Measurements from ENCODE around the gene NXF3. TPM values are rescaled to one million over a fixed set of nuclear protein-coding genes. Genes with fewer than 3 reads are reported as not detected.

NXF3 gene
- polyA plus RNA-seq, 1 experiment: 0.93 TPM

DNA sequence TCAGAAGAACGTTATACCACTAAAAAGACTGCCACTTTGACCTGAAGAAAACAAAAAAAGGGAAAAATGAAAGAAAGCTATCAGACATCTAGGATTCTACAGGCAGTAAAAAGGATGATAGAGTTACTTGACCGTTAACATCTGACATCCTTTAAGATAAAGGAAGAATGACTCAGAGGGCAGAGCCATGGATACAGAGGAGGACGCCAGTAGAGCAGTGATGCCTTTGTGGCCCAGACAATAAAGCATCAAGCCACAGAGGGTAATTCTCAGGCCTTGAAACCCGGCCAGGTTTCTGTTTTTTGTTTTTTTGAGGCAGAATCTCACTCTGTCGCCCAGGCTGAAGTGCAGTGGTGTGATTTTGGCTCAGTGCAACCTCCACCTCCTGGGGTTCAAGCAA lies 19.5 kb downstream of the NXF3 start:
- ChIA-PET CTCF (no interaction called here), POLR2A (no interaction called here)
- TF ChIP-seq, protein P1, sequence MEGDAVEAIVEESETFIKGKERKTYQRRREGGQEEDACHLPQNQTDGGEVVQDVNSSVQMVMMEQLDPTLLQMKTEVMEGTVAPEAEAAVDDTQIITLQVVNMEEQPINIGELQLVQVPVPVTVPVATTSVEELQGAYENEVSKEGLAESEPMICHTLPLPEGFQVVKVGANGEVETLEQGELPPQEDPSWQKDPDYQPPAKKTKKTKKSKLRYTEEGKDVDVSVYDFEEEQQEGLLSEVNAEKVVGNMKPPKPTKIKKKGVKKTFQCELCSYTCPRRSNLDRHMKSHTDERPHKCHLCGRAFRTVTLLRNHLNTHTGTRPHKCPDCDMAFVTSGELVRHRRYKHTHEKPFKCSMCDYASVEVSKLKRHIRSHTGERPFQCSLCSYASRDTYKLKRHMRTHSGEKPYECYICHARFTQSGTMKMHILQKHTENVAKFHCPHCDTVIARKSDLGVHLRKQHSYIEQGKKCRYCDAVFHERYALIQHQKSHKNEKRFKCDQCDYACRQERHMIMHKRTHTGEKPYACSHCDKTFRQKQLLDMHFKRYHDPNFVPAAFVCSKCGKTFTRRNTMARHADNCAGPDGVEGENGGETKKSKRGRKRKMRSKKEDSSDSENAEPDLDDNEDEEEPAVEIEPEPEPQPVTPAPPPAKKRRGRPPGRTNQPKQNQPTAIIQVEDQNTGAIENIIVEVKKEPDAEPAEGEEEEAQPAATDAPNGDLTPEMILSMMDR (IDR thresholded peaks at IDR 0.05; ENCODE audit: insufficient read depth, low read depth, low read length): no peak
- H3K4me3 ChIP-seq (ENCODE audit: low read depth, low read length): no peak overlapping the region
- H3K27me3 ChIP-seq (ENCODE audit: control insufficient read depth, insufficient read depth, low read length): no peaks in the 10 kb centered on the region
- no peaks in the 10 kb centered on the region for H3K36me3 ChIP-seq (ENCODE audit: control insufficient read depth, insufficient read depth, low read length)
- DNase-seq (ENCODE audit: low read depth): no peak

DNA sequence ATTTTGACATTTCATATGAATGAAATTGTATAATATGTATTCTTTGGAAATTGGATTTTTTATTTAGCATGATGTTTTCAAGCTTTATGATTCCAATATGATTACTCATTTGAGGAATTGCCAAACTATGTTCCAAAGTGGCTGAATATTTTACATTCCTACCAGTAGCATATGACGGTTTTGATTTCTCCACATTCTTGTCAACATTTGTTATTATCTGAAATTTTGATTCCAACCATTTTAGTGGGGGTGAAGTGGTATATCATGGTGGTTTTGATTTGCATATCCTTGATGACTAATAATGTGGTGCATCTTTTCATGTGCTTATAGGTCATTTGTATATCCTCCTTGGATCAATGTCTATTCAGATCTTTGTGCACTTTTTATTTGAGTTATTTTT lies 26.3 kb downstream of the NXF3 start:
- DNase-seq (ENCODE audit: low read depth): no peak
- Histone ChIP-seq H3K27me3 (ENCODE audit: control insufficient read depth, insufficient read depth, low read length) (no peaks in the 10 kb centered on the region), H3K36me3 (ENCODE audit: control insufficient read depth, insufficient read depth, low read length) (no peaks in the 10 kb centered on the region), H3K4me3 (ENCODE audit: low read depth, low read length) (no peak overlapping the region)
- ChIA-PET CTCF (no interaction called here), POLR2A (no interaction called here)
- TF ChIP-seq, protein P1 (IDR thresholded peaks at IDR 0.05; ENCODE audit: insufficient read depth, low read depth, low read length): no peak

DNA sequence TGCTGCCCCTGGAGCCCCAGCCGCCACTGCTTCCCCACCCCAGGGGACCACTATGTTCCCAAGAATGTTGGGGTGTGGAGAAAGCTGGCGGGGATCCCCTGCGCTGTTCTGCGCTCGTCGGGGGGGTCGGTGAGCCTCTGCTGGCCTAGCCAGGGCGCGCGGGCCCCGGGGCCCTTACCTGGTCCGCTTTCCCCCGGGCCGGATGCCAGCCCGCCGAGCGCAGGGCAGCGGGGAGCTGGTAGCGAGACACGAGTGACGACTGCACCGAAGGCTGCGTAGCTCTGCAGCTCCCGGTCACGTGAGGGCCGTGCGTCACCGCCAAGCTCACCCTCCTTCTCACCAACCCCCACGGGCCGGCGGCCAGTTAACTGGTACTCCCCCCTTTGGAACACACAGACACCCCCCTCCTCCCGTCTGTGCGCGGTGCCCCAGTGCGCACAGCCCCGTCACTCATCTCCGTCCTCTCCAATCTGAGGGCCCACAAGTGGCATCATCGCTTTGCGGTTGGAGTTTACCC lies 29.0 kb downstream of the NXF3 start, which contains the start of gene BEX1:
BEX1 (minus strand) TSS at position 254 of the 517 bp plus-strand sequence. CDS start 897 bp downstream, outside the sequence.
- no peaks in the 10 kb centered on the region for H3K36me3 ChIP-seq (ENCODE audit: control insufficient read depth, insufficient read depth, low read length)
- no peak for DNase-seq (ENCODE audit: low read depth)
- H3K4me3 ChIP-seq (ENCODE audit: low read depth, low read length): peak within 1 kb of the TSS; percentile 40
- POLR2A ChIA-PET: no interaction called here
- H3K27me3 ChIP-seq (ENCODE audit: control insufficient read depth, insufficient read depth, low read length): no peaks in the 10 kb centered on the region
- CTCF ChIA-PET: no interaction called here
- TF ChIP-seq, protein P1 (IDR thresholded peaks at IDR 0.05; ENCODE audit: insufficient read depth, low read depth, low read length): no peak

DNA sequence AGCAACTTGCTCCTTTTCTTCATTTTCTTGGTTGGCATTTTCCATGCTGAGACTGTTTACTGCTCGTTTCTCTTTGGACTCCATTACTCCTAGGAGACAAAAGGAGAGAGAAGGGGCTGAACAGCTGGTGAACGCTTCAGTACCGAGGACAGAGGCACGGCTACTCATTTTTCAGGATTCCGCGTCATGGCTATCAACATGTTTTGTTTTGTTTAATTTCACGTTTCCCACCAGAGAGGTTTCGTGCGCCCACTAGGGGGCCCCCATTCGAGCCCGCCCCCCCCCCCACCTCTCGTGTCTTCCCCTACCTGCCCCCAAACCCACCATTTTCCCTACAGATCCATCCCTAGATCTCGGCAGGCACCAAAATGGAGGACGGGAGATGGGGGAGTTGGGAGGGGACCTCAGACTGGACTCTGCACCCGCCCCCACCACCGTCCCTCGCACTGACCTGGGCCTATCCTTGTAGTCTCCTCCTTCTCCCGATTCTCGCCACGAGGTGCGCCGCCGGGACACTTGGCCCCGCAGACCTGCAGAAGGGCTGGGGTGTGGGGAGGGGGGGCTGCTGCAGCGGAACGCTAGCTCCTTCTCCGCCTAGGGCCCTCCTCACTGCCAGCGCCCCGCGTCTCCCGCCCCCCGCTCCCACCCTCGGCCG lies 29.6 kb downstream of the NXF3 start:
- DNase-seq (ENCODE audit: low read depth): no peak
- CTCF ChIA-PET: no interaction called here
- TF ChIP-seq, protein P1 (IDR thresholded peaks at IDR 0.05; ENCODE audit: insufficient read depth, low read depth, low read length): no peak
- Histone ChIP-seq H3K4me3 (ENCODE audit: low read depth, low read length) (peak overlapping the region; percentile 40), H3K36me3 (ENCODE audit: control insufficient read depth, insufficient read depth, low read length) (no peaks in the 10 kb centered on the region), H3K27me3 (ENCODE audit: control insufficient read depth, insufficient read depth, low read length) (no peaks in the 10 kb centered on the region)
- POLR2A ChIA-PET: no interaction called here

DNA sequence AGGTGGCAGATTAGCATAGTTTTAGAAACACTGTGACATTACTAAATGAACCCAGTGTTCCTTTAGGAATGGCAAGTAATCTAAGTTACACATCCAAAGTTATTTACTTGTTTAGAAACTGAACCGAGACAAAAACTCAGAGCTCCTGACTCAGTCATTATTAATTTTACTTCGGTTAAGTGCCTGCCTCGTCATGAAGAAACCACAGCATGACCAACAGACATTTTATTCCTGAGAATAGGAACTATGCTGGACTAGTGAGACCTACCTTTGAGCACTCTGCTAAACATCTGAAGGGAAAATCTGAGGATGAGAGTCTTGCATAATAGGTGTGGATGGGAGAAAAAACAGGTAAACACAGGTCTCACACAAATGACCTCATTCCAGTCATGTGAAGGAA lies 31.5 kb downstream of the NXF3 start:
- CTCF ChIA-PET: interaction anchor here (0.6 kb wide), 1 partner anchor 105 kb away, joined by 4 read pairs; no protein-coding TSS in a partner anchor
- no peaks in the 10 kb centered on the region for H3K36me3 ChIP-seq (ENCODE audit: control insufficient read depth, insufficient read depth, low read length)
- no peaks in the 10 kb centered on the region for H3K27me3 ChIP-seq (ENCODE audit: control insufficient read depth, insufficient read depth, low read length)
- POLR2A ChIA-PET: no interaction called here
- TF ChIP-seq, protein P1 (IDR thresholded peaks at IDR 0.05; ENCODE audit: insufficient read depth, low read depth, low read length): no peak
- no peak overlapping the region for H3K4me3 ChIP-seq (ENCODE audit: low read depth, low read length)
- DNase-seq (ENCODE audit: low read depth): no peak
